Raji (cell line): ENCODE data around the gene IRAK1.
A peak's percentile ranks its signal among the peaks of the same experiment; 100 is the strongest.

Experiments used
- POLR2A ChIP-seq: IDR thresholded peaks from 2 replicates; pipeline ENCODE4 v1.6.1; 2011; ENCODE audit warnings: low read depth, low read length, control low read depth; ENCODE audit not compliant: insufficient read depth

The IRAK1 gene

GRCh38 chrX:153974726-153975286, 44.9 kb downstream of the IRAK1 start:
- TF ChIP-seq POLR2A, result no peak

GRCh38 chrX:153974003-153974725, 45.5 kb downstream of the IRAK1 start:
- no peak; the same call in 1 of the 2 replicates for TF ChIP-seq POLR2A

- no peak for TF ChIP-seq POLR2A
Observed at GRCh38 chrX:153973127-153974002, 46.3 kb downstream of the IRAK1 start.

GRCh38 chrX:153972368-153973126, 47.2 kb downstream of the IRAK1 start, which contains the start of gene TMEM187:
TMEM187 (plus strand) TSS chrX:153972754; CDS start chrX:153982063, 9,309 bp downstream.
- TF ChIP-seq POLR2A, result peak; percentile 57

DNA sequence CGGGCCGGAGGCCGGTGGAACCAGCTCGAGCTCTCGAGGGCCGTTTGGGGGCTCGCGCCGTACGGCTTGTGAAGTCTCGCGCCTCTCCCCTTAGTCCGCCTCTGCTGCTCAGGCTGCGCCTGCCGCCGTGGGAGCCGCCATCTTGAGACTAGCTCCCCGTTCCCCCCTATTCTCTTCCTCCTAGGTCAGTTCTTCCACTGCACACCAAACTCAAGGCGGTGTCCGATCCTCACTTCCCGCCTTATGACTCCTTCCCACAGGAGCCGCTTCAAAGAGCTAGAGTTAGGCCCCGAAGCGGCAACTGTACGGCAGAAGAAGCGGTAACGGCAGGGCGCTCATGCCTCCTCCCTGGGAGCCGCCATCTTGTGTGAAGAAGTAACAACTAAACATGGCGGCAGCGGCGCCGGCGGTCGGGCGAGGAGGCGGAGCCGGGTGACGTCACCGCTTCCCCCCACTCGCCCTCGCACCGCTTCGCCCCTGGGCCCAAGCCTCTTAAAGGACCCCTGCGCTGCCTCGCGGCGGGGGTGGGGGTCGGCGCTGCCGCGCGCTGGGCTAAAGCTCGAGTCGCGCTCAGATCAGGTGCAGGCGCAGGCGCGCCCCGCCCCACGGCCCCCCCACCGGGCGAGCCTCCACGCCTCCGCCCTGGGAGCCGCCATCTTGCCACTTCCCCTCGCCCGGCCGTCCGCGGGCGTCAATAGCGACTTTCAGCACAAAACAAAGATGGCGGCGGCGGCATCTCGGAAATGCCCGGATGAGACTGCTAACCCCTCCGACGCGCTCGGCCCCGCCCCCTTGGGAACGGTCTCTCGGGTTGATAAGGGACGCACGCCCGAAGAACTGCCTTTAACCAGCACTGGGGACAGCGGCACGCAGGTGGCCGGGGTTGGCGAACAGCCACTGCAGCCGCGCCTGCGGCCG, 48.0 kb downstream of the IRAK1 start, which contains the start of gene HCFC1:
TSS of gene HCFC1 (minus strand) at position 369 of the 918 bp plus-strand sequence. CDS start 978 bp downstream, outside the sequence.
- no peak; the same call in none of the 2 replicates for TF ChIP-seq POLR2A

GRCh38 chrX:153971124-153971449, 48.6 kb downstream of the IRAK1 start:
- TF ChIP-seq POLR2A, result 0 out of 2 replicates have a peak, but pooled peaks have one; percentile 23

- peak; percentile 46 for TF ChIP-seq POLR2A
Observed at GRCh38 chrX:153970357-153971123, 49.2 kb downstream of the IRAK1 start.

DNA sequence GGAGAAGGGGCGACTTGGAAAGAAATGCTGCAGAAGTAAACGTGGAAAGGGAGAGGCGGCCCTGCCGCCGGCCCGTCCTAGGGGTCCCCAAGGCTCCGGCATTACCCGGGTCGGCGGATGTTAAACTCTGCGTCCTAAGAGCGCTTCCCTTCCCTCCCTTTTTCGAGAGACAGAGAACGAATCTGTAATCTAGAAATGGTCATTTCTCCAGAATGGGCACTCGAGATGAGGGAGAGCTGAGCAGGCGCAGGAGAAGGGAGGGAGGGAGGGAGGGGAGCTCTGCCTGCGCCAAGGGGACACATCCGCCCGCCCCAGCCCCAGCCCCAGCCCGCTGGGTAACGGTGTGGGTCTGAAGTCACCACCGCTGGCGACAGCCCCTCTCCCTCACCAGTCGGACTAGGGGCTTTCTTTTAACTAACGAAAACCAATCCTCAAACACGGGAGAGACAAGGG, 49.8 kb downstream of the IRAK1 start:
- no peak for TF ChIP-seq POLR2A

DNA sequence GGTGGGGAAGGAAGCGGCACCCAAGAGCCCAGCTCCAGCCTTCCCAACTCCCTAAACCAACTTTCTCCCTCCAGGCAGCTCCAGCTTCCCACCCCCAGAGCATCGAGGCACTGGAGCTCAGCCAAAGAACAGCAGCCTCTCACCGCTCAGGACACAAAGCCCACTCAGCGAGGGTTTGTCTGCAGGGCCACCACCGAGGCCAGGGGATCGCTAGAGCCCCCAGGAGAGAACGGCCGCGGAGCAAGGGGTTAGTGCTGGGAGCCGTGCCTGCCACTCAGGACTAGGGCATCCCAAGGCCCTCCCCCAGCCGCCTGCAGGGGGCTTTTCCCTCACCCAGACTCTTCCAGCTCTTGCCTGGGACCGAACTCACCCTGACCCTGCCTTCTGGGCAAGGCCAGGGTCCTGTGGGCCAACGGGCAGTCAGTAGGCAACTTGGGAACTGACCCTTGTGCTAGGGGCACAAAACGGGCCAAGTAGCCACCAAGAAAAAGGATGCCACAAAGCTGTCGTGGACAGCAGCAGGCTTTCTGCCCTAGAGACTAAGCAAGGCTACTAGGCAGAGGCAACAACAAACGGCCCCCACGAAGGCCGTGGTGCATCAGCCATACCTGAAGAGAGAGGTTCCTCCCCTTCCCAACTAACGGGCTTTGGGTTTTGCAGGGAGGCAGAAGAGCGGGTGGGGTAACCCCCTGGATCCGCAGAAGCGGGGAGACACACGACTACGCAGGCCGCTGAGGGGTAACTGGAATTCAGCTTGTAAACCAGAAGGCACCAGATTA, 50.4 kb downstream of the IRAK1 start:
- TF ChIP-seq POLR2A, result no peak

DNA sequence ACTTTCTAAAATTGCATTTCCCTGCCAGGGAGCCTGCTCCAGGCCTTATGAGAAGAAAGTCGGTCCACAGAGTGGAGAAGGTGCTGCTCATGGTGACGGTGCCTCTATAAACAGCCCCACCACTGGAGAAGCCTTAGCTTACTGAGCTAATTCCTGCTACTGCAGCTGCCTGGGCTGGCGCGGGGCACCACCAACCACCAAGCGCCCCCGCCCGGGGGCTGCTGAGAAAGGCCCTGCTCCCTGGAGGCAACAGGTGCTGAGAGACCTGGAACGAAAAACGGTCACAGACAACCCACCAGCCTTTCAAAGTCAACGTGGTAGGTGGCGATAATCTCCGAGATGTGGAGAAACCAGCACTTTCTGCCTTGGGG, 51.0 kb downstream of the IRAK1 start:
- no peak for TF ChIP-seq POLR2A

- TF ChIP-seq POLR2A, result no peak
Observed at GRCh38 chrX:153968255-153968654, 51.4 kb downstream of the IRAK1 start.

DNA sequence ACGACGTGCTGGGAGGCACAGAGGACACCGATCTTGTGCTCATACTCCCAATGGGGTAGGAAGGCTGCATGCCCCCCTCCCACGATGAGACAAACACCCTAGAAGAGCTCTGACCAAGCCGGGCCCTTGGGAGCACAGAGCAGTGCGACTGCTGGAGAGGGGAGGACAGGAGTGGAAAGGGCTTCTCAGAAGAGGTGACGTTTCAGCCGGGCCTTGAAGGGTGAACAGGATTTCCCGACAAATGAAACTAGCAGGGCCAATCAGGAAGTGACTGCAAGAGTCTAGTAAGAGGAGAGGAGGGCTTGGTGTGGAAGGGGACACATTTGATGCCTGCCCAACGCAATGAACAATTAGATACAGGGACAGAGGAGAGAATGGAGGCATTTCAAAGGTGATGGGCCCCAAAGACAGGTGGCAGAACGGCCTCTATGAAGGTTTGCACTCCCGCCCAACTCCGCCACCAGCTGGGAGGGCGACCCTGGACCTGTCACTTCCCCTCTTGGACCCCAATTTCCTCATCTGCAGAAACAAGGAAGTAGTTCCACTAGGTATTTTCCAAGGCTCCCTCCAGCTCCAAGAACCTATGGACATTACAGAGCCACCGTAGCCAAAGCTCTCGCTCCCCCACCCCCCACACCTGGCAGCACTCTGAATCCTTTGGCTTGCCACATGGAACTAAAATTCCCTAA, 52.0 kb downstream of the IRAK1 start:
- no peak for TF ChIP-seq POLR2A
